ENCODE data around the gene MRTFA. TPM values are rescaled to one million over a fixed set of nuclear protein-coding genes. Genes with fewer than 3 reads are reported as not detected.

Gene MRTFA
- total and polyA plus RNA-seq, 2 of the 13 experiments (the other 11 are each of a cell fraction or from before 2014, with no cell fraction given): 2.4 to 8.2 TPM

- TF ChIP-seq CBX1 (IDR thresholded peaks at IDR 0.05; ENCODE audit: low read depth): no peak
- TF ChIP-seq ZNF512 (CRISPR knock-in tag; IDR thresholded peaks at IDR 0.05): no peak
- no peak for TF ChIP-seq SIX4 (CRISPR knock-in tag; IDR thresholded peaks at IDR 0.05)
- TF ChIP-seq ZNF577 (CRISPR knock-in tag; IDR thresholded peaks at IDR 0.05; ENCODE audit: borderline replicate concordance, low read depth): no peak
- no peak for TF ChIP-seq HOXA7 (CRISPR knock-in tag; IDR thresholded peaks at IDR 0.05)
- TF ChIP-seq KLF9 (CRISPR knock-in tag; IDR thresholded peaks at IDR 0.05; ENCODE audit: low read depth): no peak
- no peak for TF ChIP-seq PHB2 (IDR thresholded peaks at IDR 0.05; ENCODE audit: partially characterized antibody)
- peak; percentile 38; the same call in 1 of the 2 replicates for TF ChIP-seq ZNF501 (CRISPR knock-in tag; IDR thresholded peaks at IDR 0.05)
- no peak for TF ChIP-seq EZH2 (conservative IDR thresholded peaks at IDR 0.05; ENCODE audit: low read depth, low read length)
- TF ChIP-seq CSRNP2 (CRISPR knock-in tag; conservative IDR thresholded peaks at IDR 0.05; ENCODE audit: low read depth): no peak
- TF ChIP-seq ESRRA (CRISPR knock-in tag; IDR thresholded peaks at IDR 0.05; ENCODE audit: low read depth): no peak; the same call in 1 of the 2 replicates
- 0 out of 2 replicates have a peak, but pooled peaks have one; percentile 66 for TF ChIP-seq ZBTB8A (CRISPR knock-in tag; IDR thresholded peaks at IDR 0.05; ENCODE audit: borderline replicate concordance, low read depth)
- TF ChIP-seq HNRNPLL (IDR thresholded peaks at IDR 0.05; ENCODE audit: low read depth, low read length, poor library complexity, severe bottlenecking): no peak
- peak; percentile 82 for TF ChIP-seq KAT8 (CRISPR knock-in tag; IDR thresholded peaks at IDR 0.05)
- peak; percentile 40; the same call in 1 of the 2 replicates for TF ChIP-seq MXD1 (CRISPR knock-in tag; IDR thresholded peaks at IDR 0.05)
- TF ChIP-seq CAMTA2 (CRISPR knock-in tag; IDR thresholded peaks at IDR 0.05; ENCODE audit: borderline replicate concordance): no peak; the same call in 1 of the 2 replicates
- peak; percentile 58 for TF ChIP-seq MEF2D (CRISPR knock-in tag; IDR thresholded peaks at IDR 0.05)
- TF ChIP-seq CCAR2 (optimal IDR thresholded peaks at IDR 0.05; ENCODE audit: low read depth, low read length): no peak
- no peak for TF ChIP-seq ZNF878 (CRISPR knock-in tag; IDR thresholded peaks at IDR 0.05)
- TF ChIP-seq ZC3H4 (CRISPR knock-in tag; IDR thresholded peaks at IDR 0.05; ENCODE audit: borderline replicate concordance): peak; percentile 51; the same call in 1 of the 2 replicates
- no peak for TF ChIP-seq ZNF30 (CRISPR knock-in tag; IDR thresholded peaks at IDR 0.05)
- TF ChIP-seq ZNF670 (CRISPR knock-in tag; IDR thresholded peaks at IDR 0.05; ENCODE audit: borderline replicate concordance): no peak
- no peak for TF ChIP-seq TSC22D2 (CRISPR knock-in tag; IDR thresholded peaks at IDR 0.05; ENCODE audit: borderline replicate concordance)
- no peak for TF ChIP-seq ZNF274 (CRISPR knock-in tag; IDR thresholded peaks at IDR 0.05)
- TF ChIP-seq SMC3 (IDR thresholded peaks at IDR 0.05; ENCODE audit: low read length): no peak
- peak; percentile 51; the same call in 1 of the 2 replicates for TF ChIP-seq IRF9 (CRISPR knock-in tag; IDR thresholded peaks at IDR 0.05; ENCODE audit: borderline replicate concordance)
These were observed 15.3 kb upstream of the MRTFA start (continued) for GRCh38 chr22:40651563-40652501.

All from HepG2 (cell line).